Loucy (cell line): ENCODE measurements around the gene TMPRSS11A.

Experiments used
- H2AFZ ChIP-seq: fragments of 200-600 bp; sonication (generic); 2 replicates; pipeline ENCODE4 v1.6.0; 2016; ENCODE audit warnings: antibody characterized with exemption, mild to moderate bottlenecking, low read length, moderate library complexity
- H3F3A ChIP-seq: fragments of 200-600 bp; 2 replicates; pipeline ENCODE4 v1.6.0; 2016; ENCODE audit warnings: antibody characterized with exemption, low read depth, mild to moderate bottlenecking
- H3K27me3 ChIP-seq: fragments of 200-600 bp; sonication (generic); 2 replicates; pipeline ENCODE4 v1.6.1; 2014; ENCODE audit warnings: low read length, mild to moderate bottlenecking; ENCODE audit not compliant: insufficient read depth, poor library complexity, severe bottlenecking
- H3K36me3 ChIP-seq: fragments of 200-600 bp; sonication (generic); 2 replicates; pipeline ENCODE4 v1.6.1; 2016; ENCODE audit warnings: low read length; ENCODE audit not compliant: insufficient read depth
- H3K4me1 ChIP-seq: fragments of 200-600 bp; sonication (generic); 2 replicates; pipeline ENCODE4 v1.5.1; 2014; ENCODE audit warnings: low read length, mild to moderate bottlenecking; ENCODE audit not compliant: insufficient read depth, poor library complexity, severe bottlenecking
- H3K4me2 ChIP-seq: fragments of 200-600 bp; sonication (generic); 2 replicates; pipeline ENCODE4 v1.6.0; 2014; ENCODE audit warnings: antibody characterized with exemption, low read length, low read depth, mild to moderate bottlenecking; ENCODE audit not compliant: poor library complexity, severe bottlenecking
- H3K4me3 ChIP-seq: fragments of 200-600 bp; sonication (generic); 2 replicates; pipeline ENCODE4 v1.5.1; 2014; ENCODE audit warnings: low read length, mild to moderate bottlenecking, mixed read lengths; ENCODE audit not compliant: poor library complexity, severe bottlenecking
- H3K79me2 ChIP-seq: fragments of 200-600 bp; sonication (generic); 2 replicates; pipeline ENCODE4 v1.6.1; 2014; ENCODE audit warnings: low read length; ENCODE audit not compliant: insufficient read depth
- H3K9ac ChIP-seq: fragments of 200-600 bp; sonication (generic); 2 replicates; pipeline ENCODE4 v1.6.0; 2014; ENCODE audit warnings: mild to moderate bottlenecking, low read depth, low read length, moderate library complexity; ENCODE audit not compliant: poor library complexity, severe bottlenecking
- H3K9me2 ChIP-seq: fragments of 200-600 bp; sonication (generic); replicated peaks from 2 replicates; pipeline ENCODE4 v1.6.1; 2016; ENCODE audit warnings: low read depth, low read length, mixed read lengths
- H3K9me3 ChIP-seq: fragments of 200-600 bp; sonication (generic); 2 replicates; pipeline ENCODE4 v1.6.1; 2014; ENCODE audit warnings: mild to moderate bottlenecking, antibody characterized with exemption, low read length, low read depth; ENCODE audit not compliant: insufficient read depth
- H4K20me1 ChIP-seq: fragments of 200-600 bp; sonication (generic); 2 replicates; pipeline ENCODE4 v1.6.0; 2014; ENCODE audit warnings: antibody characterized with exemption, low read length, mild to moderate bottlenecking; ENCODE audit not compliant: insufficient read depth, poor library complexity, severe bottlenecking
- CTCF ChIP-seq: fragments of 200-600 bp; sonication (generic); conservative IDR thresholded peaks from 2 replicates; pipeline ENCODE4 v1.5.1; 2014; ENCODE audit warnings: mild to moderate bottlenecking, antibody characterized with exemption, low read length
- EZH2phosphoT487 ChIP-seq: fragments of 200-600 bp; IDR thresholded peaks from 2 replicates; pipeline ENCODE4 v1.6.1; 2018; ENCODE audit warnings: antibody characterized with exemption, mild to moderate bottlenecking, moderate library complexity, borderline replicate concordance

Gene TMPRSS11A

GRCh38 chr4:67894659-67895058, 68.6 kb downstream of the TMPRSS11A start:
- H2AFZ ChIP-seq: no peak overlapping the region
- no peak overlapping the region for H3K4me3 ChIP-seq
- H3K4me1 ChIP-seq: no peaks in the 10 kb centered on the region
- no peak overlapping the region for H3K9ac ChIP-seq
- H3K9me2 ChIP-seq: no peaks in the 10 kb centered on the region; the same call in 1 of the 2 replicates
- H3K4me2 ChIP-seq: no peak overlapping the region
- H4K20me1 ChIP-seq: no peaks in the 10 kb centered on the region
- H3F3A ChIP-seq: no peaks in the 10 kb centered on the region
- no peak for TF ChIP-seq CTCF
- no peak for TF ChIP-seq EZH2phosphoT487
- H3K27me3 ChIP-seq: no peaks in the 10 kb centered on the region
- no peaks in the 10 kb centered on the region for H3K79me2 ChIP-seq
- no peaks in the 10 kb centered on the region for H3K36me3 ChIP-seq
- no peaks in the 10 kb centered on the region for H3K9me3 ChIP-seq

- no peaks in the 10 kb centered on the region for H3K9me3 ChIP-seq
- no peaks in the 10 kb centered on the region for H3K36me3 ChIP-seq
- H3F3A ChIP-seq: no peaks in the 10 kb centered on the region
- TF ChIP-seq CTCF (no peak), EZH2phosphoT487 (no peak)
- no peak overlapping the region for H3K9ac ChIP-seq
- no peaks in the 10 kb centered on the region for H3K27me3 ChIP-seq
- no peaks in the 10 kb centered on the region for H4K20me1 ChIP-seq
- H3K4me2 ChIP-seq: no peak overlapping the region
- H3K79me2 ChIP-seq: no peaks in the 10 kb centered on the region
- no peaks in the 10 kb centered on the region for H3K4me1 ChIP-seq
- no peaks in the 10 kb centered on the region; the same call in 1 of the 2 replicates for H3K9me2 ChIP-seq
- no peak overlapping the region for H3K4me3 ChIP-seq
- H2AFZ ChIP-seq: no peak overlapping the region
Observed at GRCh38 chr4:67892905-67893304, 70.4 kb downstream of the TMPRSS11A start.

GRCh38 chr4:67892253-67892652, 71.0 kb downstream of the TMPRSS11A start:
- no peak for TF ChIP-seq EZH2phosphoT487
- TF ChIP-seq CTCF: no peak
- Histone ChIP-seq H3K9me2 (no peaks in the 10 kb centered on the region), H3K79me2 (no peaks in the 10 kb centered on the region), H3K9me3 (no peaks in the 10 kb centered on the region), H3K4me3 (no peak overlapping the region), H3K4me2 (no peak overlapping the region), H3K4me1 (no peaks in the 10 kb centered on the region), H3K36me3 (no peaks in the 10 kb centered on the region), H3F3A (no peaks in the 10 kb centered on the region), H3K27me3 (no peaks in the 10 kb centered on the region), H2AFZ (no peak overlapping the region), H4K20me1 (no peaks in the 10 kb centered on the region), H3K9ac (no peak overlapping the region)
